Measurements from ENCODE around the gene EOLA2. TPM values are rescaled to one million over a fixed set of nuclear protein-coding genes. Genes with fewer than 3 reads are reported as not detected.
"Not testable (repeated sequence)": the region's sequence is repeated elsewhere in the genome, so short reads cannot be mapped to it uniquely, and the experiment has no call there.

Gene EOLA2
- total RNA-seq, 2 donors from 2014 or later: 15.4 to 22.2 TPM

DNA sequence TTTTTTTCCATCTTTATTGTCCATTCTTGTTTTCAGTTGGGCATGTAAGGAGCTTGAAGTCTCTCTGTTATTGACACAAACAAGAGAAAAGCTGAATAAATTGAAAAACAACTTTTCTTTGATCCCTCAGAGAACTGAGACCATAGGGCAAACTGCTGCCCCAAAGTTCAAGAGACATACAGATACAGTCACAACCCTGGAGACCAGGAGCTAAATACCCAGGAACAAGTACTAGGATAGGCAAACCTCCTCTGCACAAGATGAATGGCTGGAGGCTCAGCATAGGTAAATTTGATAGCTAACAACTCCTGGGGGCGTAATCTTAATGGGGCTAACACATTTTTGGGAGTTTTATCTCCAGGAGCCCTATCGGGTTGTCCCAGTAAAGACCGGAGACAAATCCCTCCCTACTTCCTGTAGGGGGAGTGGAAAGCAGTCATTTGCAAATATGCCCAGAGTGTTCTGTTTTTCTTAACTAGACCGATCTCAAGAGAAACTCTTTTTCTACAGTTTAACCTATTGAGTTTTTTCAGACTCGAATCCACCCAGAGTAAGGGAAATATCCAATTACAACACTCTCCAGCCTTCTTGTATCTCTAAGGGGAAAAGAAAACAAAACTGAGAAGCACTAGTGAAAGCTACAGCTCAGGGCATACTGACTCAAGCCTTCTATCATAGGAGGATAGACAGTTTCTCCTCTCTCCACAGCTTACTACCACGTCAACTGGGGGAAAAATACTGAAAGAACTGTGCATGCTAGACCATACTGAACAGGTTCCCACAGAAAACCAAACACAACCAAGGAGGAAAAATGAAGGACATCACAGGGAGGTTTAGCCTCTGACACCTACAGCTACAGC is 34.2 kb downstream of the EOLA2 start:
- TF ChIP-seq CTCF (IDR thresholded peaks at IDR 0.05): no peak
- no peaks in the 10 kb centered on the region for H3K9me3 ChIP-seq
- H3K36me3 ChIP-seq: no peaks in the 10 kb centered on the region
- H3K27ac ChIP-seq: no peak overlapping the region
- DNase-seq (ENCODE audit: low spot score): no peak
- no peaks in the 10 kb centered on the region for H3K27me3 ChIP-seq
- no peaks in the 10 kb centered on the region for H3K4me1 ChIP-seq
- H3K4me3 ChIP-seq: no peak overlapping the region

DNA sequence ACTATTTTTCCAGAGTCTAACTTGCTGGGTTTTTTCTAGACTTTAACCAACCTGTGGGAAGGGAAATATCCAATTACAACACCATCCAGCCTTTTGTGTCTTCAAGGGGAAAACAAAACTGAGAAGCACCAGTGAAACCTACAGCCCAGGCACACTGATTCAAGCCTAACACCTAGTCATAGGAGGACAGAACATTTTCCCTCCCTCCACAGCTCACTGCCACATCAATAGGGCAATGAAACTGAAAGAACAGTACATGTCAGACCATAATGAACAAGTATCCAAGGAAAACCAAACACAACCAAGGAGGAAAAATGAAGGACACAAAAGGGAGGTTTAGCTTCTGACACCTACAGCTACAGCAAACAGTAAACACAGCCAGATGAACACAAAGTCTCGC is 39.7 kb downstream of the EOLA2 start:
- H3K36me3 ChIP-seq: no peaks in the 10 kb centered on the region
- no peaks in the 10 kb centered on the region for H3K27me3 ChIP-seq
- H3K9me3 ChIP-seq: no peaks in the 10 kb centered on the region
- no peak overlapping the region for H3K4me3 ChIP-seq
- H3K27ac ChIP-seq: no peak overlapping the region
- H3K4me1 ChIP-seq: no peaks in the 10 kb centered on the region
- DNase-seq (ENCODE audit: low spot score): no peak
- no peak for TF ChIP-seq CTCF (IDR thresholded peaks at IDR 0.05)

DNA sequence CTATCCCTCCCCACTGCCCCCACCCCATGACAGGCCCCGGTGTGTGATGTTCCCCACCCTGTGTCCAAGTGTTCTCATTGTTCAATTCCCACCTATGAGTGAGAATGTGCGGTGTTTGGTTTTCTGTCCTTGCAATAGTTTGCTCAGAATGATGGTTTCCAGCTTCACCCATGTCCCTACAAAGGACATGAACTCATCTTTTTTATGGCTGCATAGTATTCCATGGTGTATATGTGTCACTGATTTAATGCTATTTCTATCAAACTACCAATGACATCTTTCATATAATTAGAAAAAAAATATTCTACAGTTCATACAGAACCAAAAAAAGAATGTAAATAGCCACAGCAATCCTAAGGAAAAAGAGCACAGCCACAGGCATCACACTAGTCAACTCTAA is 47.5 kb downstream of the EOLA2 start:
- not testable (repeated sequence) for H3K27ac ChIP-seq; H3K4me3 ChIP-seq; H3K9me3 ChIP-seq; H3K36me3 ChIP-seq; DNase-seq (ENCODE audit: low spot score); H3K27me3 ChIP-seq; H3K4me1 ChIP-seq

Other genes starting within 250 kb of the EOLA2 start
- gene MAGEA11, start 226.4 kb downstream of the EOLA2 start, total RNA-seq: not detected
- 1 to 10 TPM; 1.4 to 1.8 TPM for gene HSFX1, start 164.4 kb downstream of the EOLA2 start, total RNA-seq
- not detected for gene MAGEA9, start 156.6 kb downstream of the EOLA2 start, total RNA-seq
- not detected for gene MAGEA8, start 57.3 kb downstream of the EOLA2 start, total RNA-seq
- not detected for gene HSFX4, start 8.9 kb downstream of the EOLA2 start, total RNA-seq